ENCODE data around the gene ARHGEF28.

Gene ARHGEF28

DNA sequence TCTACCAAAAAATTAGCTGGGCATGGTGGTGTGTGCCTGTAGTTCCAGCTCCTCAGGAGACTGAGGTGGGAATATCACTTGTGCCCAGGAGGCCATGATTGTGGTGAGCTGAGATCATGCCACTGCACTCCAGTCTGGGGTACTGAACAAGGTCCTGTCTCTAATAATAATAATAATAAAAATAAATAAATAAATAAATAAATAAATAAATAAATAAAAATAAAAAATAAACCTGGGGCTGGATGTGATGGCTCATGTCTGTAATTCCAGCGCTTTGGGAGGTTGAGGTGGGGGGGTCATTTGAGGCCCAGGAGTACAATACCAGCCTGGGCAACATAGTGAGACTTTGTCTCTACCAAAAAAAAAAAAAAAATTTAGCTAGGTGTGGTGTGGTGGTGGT lies 113.7 kb downstream of the ARHGEF28 start:
- Histone ChIP-seq H3K4me3 (ENCODE audit: low read length) (no peak overlapping the region), H3K4me2 (ENCODE audit: low read length) (no peak overlapping the region), H4K20me1 (ENCODE audit: control insufficient read depth, insufficient read depth, low read depth, low read length) (no peaks in the 10 kb centered on the region), H3K27ac (ENCODE audit: low read depth, low read length) (no peak overlapping the region), H3F3A (ENCODE audit: control insufficient read depth, insufficient read depth) (no peaks in the 10 kb centered on the region), H3K79me2 (ENCODE audit: control insufficient read depth, low read length) (no peaks in the 10 kb centered on the region), H3K4me1 (ENCODE audit: control insufficient read depth, low read length) (no peaks in the 10 kb centered on the region), H3K36me3 (ENCODE audit: control insufficient read depth, low read length) (no peaks in the 10 kb centered on the region), H3K9me3 (ENCODE audit: control insufficient read depth, insufficient read depth, low read length) (no peaks in the 10 kb centered on the region), H3K9me2 (replicated peaks; ENCODE audit: control insufficient read depth, low read length) (no peaks in the 10 kb centered on the region), H3K27me3 (ENCODE audit: control insufficient read depth, low read length) (no peaks in the 10 kb centered on the region)
- TF ChIP-seq, protein P1, sequence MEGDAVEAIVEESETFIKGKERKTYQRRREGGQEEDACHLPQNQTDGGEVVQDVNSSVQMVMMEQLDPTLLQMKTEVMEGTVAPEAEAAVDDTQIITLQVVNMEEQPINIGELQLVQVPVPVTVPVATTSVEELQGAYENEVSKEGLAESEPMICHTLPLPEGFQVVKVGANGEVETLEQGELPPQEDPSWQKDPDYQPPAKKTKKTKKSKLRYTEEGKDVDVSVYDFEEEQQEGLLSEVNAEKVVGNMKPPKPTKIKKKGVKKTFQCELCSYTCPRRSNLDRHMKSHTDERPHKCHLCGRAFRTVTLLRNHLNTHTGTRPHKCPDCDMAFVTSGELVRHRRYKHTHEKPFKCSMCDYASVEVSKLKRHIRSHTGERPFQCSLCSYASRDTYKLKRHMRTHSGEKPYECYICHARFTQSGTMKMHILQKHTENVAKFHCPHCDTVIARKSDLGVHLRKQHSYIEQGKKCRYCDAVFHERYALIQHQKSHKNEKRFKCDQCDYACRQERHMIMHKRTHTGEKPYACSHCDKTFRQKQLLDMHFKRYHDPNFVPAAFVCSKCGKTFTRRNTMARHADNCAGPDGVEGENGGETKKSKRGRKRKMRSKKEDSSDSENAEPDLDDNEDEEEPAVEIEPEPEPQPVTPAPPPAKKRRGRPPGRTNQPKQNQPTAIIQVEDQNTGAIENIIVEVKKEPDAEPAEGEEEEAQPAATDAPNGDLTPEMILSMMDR (IDR thresholded peaks at IDR 0.05; ENCODE audit: low read depth, low read length, poor library complexity, severe bottlenecking): no peak
- no peak for TF ChIP-seq EZH2phosphoT487 (IDR thresholded peaks at IDR 0.05; ENCODE audit: borderline replicate concordance, low read length)

DNA sequence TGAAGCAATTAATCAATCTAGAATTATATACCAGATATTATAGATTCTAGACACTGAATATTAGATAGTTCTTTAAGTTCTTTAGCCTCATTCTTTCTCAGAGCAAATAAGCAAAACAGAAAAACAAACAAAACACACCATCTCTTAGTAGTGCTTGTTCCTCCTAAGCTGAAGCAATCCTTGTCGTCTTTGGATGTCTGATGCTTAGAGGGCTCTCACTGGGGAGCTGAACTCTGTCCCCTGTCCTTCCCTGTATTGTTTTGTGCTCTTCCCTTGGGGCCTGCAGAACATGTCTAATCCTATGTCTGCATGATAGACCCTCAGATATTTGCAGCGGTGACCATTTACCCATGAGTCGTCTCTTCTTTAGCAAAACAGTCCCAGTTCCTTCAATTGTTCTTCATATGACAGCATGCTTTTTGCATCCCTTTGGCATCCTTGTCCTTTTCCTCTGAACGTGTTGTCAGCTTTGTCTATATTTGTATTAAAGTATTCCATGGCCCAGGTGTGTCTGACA lies 114.3 kb downstream of the ARHGEF28 start:
- Histone ChIP-seq H3F3A (ENCODE audit: control insufficient read depth, insufficient read depth) (no peaks in the 10 kb centered on the region), H3K4me1 (ENCODE audit: control insufficient read depth, low read length) (no peaks in the 10 kb centered on the region), H3K36me3 (ENCODE audit: control insufficient read depth, low read length) (no peaks in the 10 kb centered on the region), H3K27me3 (ENCODE audit: control insufficient read depth, low read length) (no peaks in the 10 kb centered on the region), H3K9me2 (replicated peaks; ENCODE audit: control insufficient read depth, low read length) (no peaks in the 10 kb centered on the region), H3K4me3 (ENCODE audit: low read length) (no peak overlapping the region), H3K27ac (ENCODE audit: low read depth, low read length) (no peak overlapping the region), H3K9me3 (ENCODE audit: control insufficient read depth, insufficient read depth, low read length) (no peaks in the 10 kb centered on the region), H3K4me2 (ENCODE audit: low read length) (no peak overlapping the region), H3K79me2 (ENCODE audit: control insufficient read depth, low read length) (no peaks in the 10 kb centered on the region), H4K20me1 (ENCODE audit: control insufficient read depth, insufficient read depth, low read depth, low read length) (no peaks in the 10 kb centered on the region)
- TF ChIP-seq EZH2phosphoT487 (IDR thresholded peaks at IDR 0.05; ENCODE audit: borderline replicate concordance, low read length): no peak
- TF ChIP-seq, protein P1 (IDR thresholded peaks at IDR 0.05; ENCODE audit: low read depth, low read length, poor library complexity, severe bottlenecking): no peak

DNA sequence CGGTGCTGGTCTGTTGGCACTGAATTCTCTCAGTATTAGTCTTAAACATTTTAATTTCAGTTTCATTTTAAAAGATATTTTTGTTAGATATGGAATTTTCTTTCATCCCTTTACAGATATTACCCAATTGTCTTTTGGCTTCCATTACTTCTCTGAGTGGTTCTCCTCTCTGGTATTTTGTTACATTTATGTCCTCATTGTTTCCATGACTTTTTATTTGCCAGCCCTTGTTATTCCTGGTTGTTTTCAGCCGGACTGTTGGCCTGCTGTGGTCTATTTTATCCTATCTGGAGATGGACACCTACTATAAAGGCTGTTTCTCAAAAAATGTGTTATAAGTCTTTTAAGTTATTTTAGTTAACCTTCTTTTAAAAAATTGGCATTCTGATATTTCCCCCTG lies 117.2 kb downstream of the ARHGEF28 start:
- no peaks in the 10 kb centered on the region for H3K9me3 ChIP-seq (ENCODE audit: control insufficient read depth, insufficient read depth, low read length)
- H3K27ac ChIP-seq (ENCODE audit: low read depth, low read length): no peak overlapping the region
- H3K4me1 ChIP-seq (ENCODE audit: control insufficient read depth, low read length): no peaks in the 10 kb centered on the region
- TF ChIP-seq, protein P1 (IDR thresholded peaks at IDR 0.05; ENCODE audit: low read depth, low read length, poor library complexity, severe bottlenecking): no peak
- no peak for TF ChIP-seq EZH2phosphoT487 (IDR thresholded peaks at IDR 0.05; ENCODE audit: borderline replicate concordance, low read length)
- no peaks in the 10 kb centered on the region for H3K36me3 ChIP-seq (ENCODE audit: control insufficient read depth, low read length)
- no peaks in the 10 kb centered on the region for H3K79me2 ChIP-seq (ENCODE audit: control insufficient read depth, low read length)
- H3K27me3 ChIP-seq (ENCODE audit: control insufficient read depth, low read length): 0 out of 2 replicates have a peak, but pooled peaks cover 3% of the 10 kb centered on the region
- H3K4me3 ChIP-seq (ENCODE audit: low read length): no peak overlapping the region
- H3K9me2 ChIP-seq (replicated peaks; ENCODE audit: control insufficient read depth, low read length): no peaks in the 10 kb centered on the region
- H3K4me2 ChIP-seq (ENCODE audit: low read length): no peak overlapping the region
- no peaks in the 10 kb centered on the region for H4K20me1 ChIP-seq (ENCODE audit: control insufficient read depth, insufficient read depth, low read depth, low read length)
- no peaks in the 10 kb centered on the region for H3F3A ChIP-seq (ENCODE audit: control insufficient read depth, insufficient read depth)

All from DOHH2 (cell line).